Ovary (tissue), 9 donors: ENCODE results near the gene FSTL3. TPM values are rescaled to one million over a fixed set of nuclear protein-coding genes. Genes with fewer than 3 reads are reported as not detected.

Experiments
- DNase-seq, 5 donors: peaks; one replicate each; pipeline ENCODE4 v3.0.0-alpha.2; 2019 to 2020
- H3K27ac ChIP-seq, 2 donors: fragments of 200-600 bp; one replicate each; pipeline versions ENCODE4 v1.5.1 to v1.8.0; 2019 to 2022
- H3K27me3 ChIP-seq: fragments of 200-600 bp; one replicate; pipeline ENCODE4 v1.8.0; 2022
- H3K36me3 ChIP-seq: fragments of 200-600 bp; sonication (generic); one replicate; pipeline ENCODE4 v1.5.1; 2019
- H3K4me1 ChIP-seq: one replicate; pipeline ENCODE4 v1.8.1; 2013; ENCODE audit warnings: mild to moderate bottlenecking, moderate library complexity; ENCODE audit not compliant: insufficient read depth
- H3K4me3 ChIP-seq: fragments of 200-600 bp; sonication (generic); one replicate; pipeline ENCODE4 v1.5.1; 2017
- H3K9me3 ChIP-seq, 2 donors: fragments of 200-600 bp in 1 of 2; sonication (generic) in 1 of 2; one replicate each; pipeline versions ENCODE4 v1.5.1 to v1.8.1; 2013 to 2019; ENCODE audit warnings: mild to moderate bottlenecking in 1 of 2, moderate library complexity in 1 of 2
- EP300 ChIP-seq: sonication (generic); formaldehyde crosslinking; IDR thresholded peaks from one replicate; pipeline ENCODE4 v1.6.1; 2017; ENCODE audit warnings: antibody characterized with exemption
- POLR2A ChIP-seq: fragments of 450-650 bp; IDR thresholded peaks from one replicate; pipeline ENCODE4 v1.6.1; 2017; ENCODE audit warnings: antibody characterized with exemption, mild to moderate bottlenecking, moderate library complexity
- WGBS, 3 donors: extraction: QIAGEN DNeasy Blood & Tissue Kit in 1 of 3; methylation state at CpG; one replicate each; pipeline versions ENCODE4 v1.1.5 to v1.1.7; 2013 to 2017; 5-methylcytosine and 5-hydroxymethylcytosine counted together
- intact Hi-C, 4 donors: fragments of 100-400 bp; cut with DNase I; formaldehyde crosslinking; loops; one replicate each; pipeline versions ENCODE4 v1.11.0 to v1.15.1; 2022 to 2023
- polyA plus RNA-seq, 2 donors: library from polyadenylated mRNA; stranded (reverse); fragments of 200-250 nt in 1 of 2; fragments of 350-450 nt in 1 of 2; fragmentation: Illumina TruSeq in 1 of 2; extraction: RNeasy Lipid Tissue Mini Kit (QIAGEN cat#74804) in 1 of 2; gene quantifications; one replicate each; pipeline ENCODE4 v1.2.3, GENCODE V29; 2013 to 2014
- total RNA-seq, 7 donors: library from RNA; depleted of rRNA in 2 of 7; stranded (reverse); fragments of >200 nt in 2 of 7; fragmentation: NEBNext Ultra II Directional in 3 of 7; extraction: Animal tissue kit (Norgen Biotek cat#: 25700) in 3 of 7; gene quantifications; one replicate each; pipeline versions ENCODE4 v1.1.0 to v1.2.4, GENCODE V29; 2016 to 2023
- TF ChIP-seq, protein P1 (sequence below), 3 donors: fragments of 450-650 bp in 2 of 3; fragments of 200-600 bp in 1 of 3; IDR thresholded peaks; one replicate each; pipeline versions ENCODE4 v1.5.1 to v1.8.0; 2016 to 2022; ENCODE audit warnings: antibody characterized with exemption in 3 of 3, mild to moderate bottlenecking in 1 of 3
- donor health status: DM: no; HTN: no; CAD: no; lungs with moderate emphysema.
- donor health status: DM: no; HTN: no; CAD: no.
- donor health status: Bipolar disorder and iron deficiency.
- donor health status: DM: yes; HTN: yes; CAD: no.
- donor health status: DM: no; HTN: no; CAD: no.
- donor health status: DM: yes; HTN: yes; CAD: no.

Gene FSTL3
- total and polyA plus RNA-seq, 9 donors = 16.9 to 141 (median 39.9) TPM

GRCh38 chr19:703651-704446 lies 27.7 kb downstream of the FSTL3 start:
- Histone ChIP-seq H3K27ac (no peak overlapping the region), H3K4me3 (peak overlapping the region; percentile 7), H3K36me3 (no peaks in the 10 kb centered on the region), H3K9me3 (no peaks in the 10 kb centered on the region), H3K4me1 (no peaks in the 10 kb centered on the region), H3K27me3 (no peaks in the 10 kb centered on the region)
- 6 to 8% (median 7%) methylated on average over 41 to 50 of the region's 50 CpGs for WGBS, 3 donors
- DNase-seq = peak; percentile 77 to 89 (median 88)
- intact Hi-C loops = no loop called here
- TF ChIP-seq EP300 = no peak
- TF ChIP-seq, protein P1, sequence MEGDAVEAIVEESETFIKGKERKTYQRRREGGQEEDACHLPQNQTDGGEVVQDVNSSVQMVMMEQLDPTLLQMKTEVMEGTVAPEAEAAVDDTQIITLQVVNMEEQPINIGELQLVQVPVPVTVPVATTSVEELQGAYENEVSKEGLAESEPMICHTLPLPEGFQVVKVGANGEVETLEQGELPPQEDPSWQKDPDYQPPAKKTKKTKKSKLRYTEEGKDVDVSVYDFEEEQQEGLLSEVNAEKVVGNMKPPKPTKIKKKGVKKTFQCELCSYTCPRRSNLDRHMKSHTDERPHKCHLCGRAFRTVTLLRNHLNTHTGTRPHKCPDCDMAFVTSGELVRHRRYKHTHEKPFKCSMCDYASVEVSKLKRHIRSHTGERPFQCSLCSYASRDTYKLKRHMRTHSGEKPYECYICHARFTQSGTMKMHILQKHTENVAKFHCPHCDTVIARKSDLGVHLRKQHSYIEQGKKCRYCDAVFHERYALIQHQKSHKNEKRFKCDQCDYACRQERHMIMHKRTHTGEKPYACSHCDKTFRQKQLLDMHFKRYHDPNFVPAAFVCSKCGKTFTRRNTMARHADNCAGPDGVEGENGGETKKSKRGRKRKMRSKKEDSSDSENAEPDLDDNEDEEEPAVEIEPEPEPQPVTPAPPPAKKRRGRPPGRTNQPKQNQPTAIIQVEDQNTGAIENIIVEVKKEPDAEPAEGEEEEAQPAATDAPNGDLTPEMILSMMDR (IDR thresholded peaks at IDR 0.05) = no peak
- no peak for TF ChIP-seq POLR2A

GRCh38 chr19:704447-704741 lies 28.2 kb downstream of the FSTL3 start:
- H3K27me3 ChIP-seq = no peaks in the 10 kb centered on the region
- intact Hi-C loops = no loop called here
- H3K9me3 ChIP-seq = no peaks in the 10 kb centered on the region
- no peak overlapping the region for H3K4me3 ChIP-seq
- no peak overlapping the region for H3K27ac ChIP-seq
- TF ChIP-seq, protein P1 (IDR thresholded peaks at IDR 0.05) = no peak
- no peak for TF ChIP-seq POLR2A
- TF ChIP-seq EP300 = no peak
- H3K36me3 ChIP-seq = no peaks in the 10 kb centered on the region
- DNase-seq = no peak
- WGBS, 3 donors = 23 to 39% (median 32%) methylated on average over 14 of the region's 14 CpGs
- H3K4me1 ChIP-seq = no peaks in the 10 kb centered on the region

- peak; percentile 52 to 76 (median 70) for DNase-seq
- Histone ChIP-seq H3K27ac (peak within 1 kb of the TSS; percentile 93), H3K36me3 (no peaks in the 10 kb centered on the region), H3K4me3 (peak within 1 kb of the TSS; percentile 80), H3K27me3 (no peaks in the 10 kb centered on the region), H3K4me1 (peaks cover 3% of the 10 kb centered on the region), H3K9me3 (no peaks in the 10 kb centered on the region)
- 5 to 10% (median 9%) methylated on average over 28 to 77 of the region's 93 CpGs for WGBS, 3 donors
- intact Hi-C loops = no loop called here
- TF ChIP-seq EP300 = no peak
- TF ChIP-seq, protein P1 (IDR thresholded peaks at IDR 0.05) = peak in 1 of 3 donors; percentile 6
Observed at GRCh38 chr19:708154-709143, 32.3 kb downstream of the FSTL3 start, which contains the start of gene PALM. PALM (plus strand) TSS chr19:708935; CDS start chr19:709147, 212 bp downstream.

- peak; percentile 41 to 67 (median 58) for DNase-seq
- WGBS, 3 donors = 0 to 5% (median 1%) methylated on average over 26 to 78 of the region's 78 CpGs
Observed at GRCh38 chr19:709196-709964, 33.2 kb downstream of the FSTL3 start.

More at GRCh38 chr19:709196-709964, 33.2 kb downstream of the FSTL3 start:
- Histone ChIP-seq H3K9me3 (no peaks in the 10 kb centered on the region), H3K27me3 (no peaks in the 10 kb centered on the region), H3K4me3 (peak overlapping the region; percentile 80), H3K36me3 (no peaks in the 10 kb centered on the region), H3K27ac (peak overlapping the region; percentile 93), H3K4me1 (peaks cover 3% of the 10 kb centered on the region)
- intact Hi-C loops = no loop called here
- TF ChIP-seq EP300 = no peak
- no peak for TF ChIP-seq POLR2A
- TF ChIP-seq, protein P1 (IDR thresholded peaks at IDR 0.05) = no peak
